ENCODE results near the gene PRRG1.

DNA sequence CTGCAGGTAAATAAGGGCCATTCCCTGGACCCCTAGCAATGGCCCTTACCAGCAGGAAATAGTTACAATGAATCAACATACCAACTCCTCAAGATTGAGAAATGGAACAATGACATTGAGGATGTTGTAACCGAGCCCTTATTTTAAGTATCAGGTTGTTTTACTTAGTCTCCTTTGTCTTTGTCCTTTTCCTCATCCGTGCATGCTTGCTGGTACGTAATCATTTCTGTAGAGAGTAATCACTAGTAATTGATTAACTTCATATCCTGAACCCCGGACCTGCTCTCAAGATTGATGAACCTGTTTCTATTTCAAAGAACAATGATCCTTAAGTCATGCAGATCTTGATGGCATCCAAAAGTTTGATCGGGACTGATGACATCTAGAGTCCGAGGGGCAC, 123.7 kb downstream of the PRRG1 start:
- no peak for TF ChIP-seq CTCF (conservative IDR thresholded peaks at IDR 0.05; ENCODE audit: low read length)
- TF ChIP-seq EZH2phosphoT487 (IDR thresholded peaks at IDR 0.05; ENCODE audit: borderline replicate concordance, low read depth, low read length) = no peak
